Keratinocyte (primary cell): Measurements from ENCODE around the gene MUC6.

Experiments used
- CTCF ChIP-seq, 3 experiments: IDR thresholded peaks in 1 of 3; conservative IDR thresholded peaks in 1 of 3; optimal IDR thresholded peaks in 1 of 3; 2 replicates in 2 of 3; 3 replicates in 1 of 3; pipeline versions ENCODE3 to v1.5.1; 2011; ENCODE audit warnings: low read length in 3 of 3, mild to moderate bottlenecking in 3 of 3, moderate library complexity in 2 of 3, control low read depth in 1 of 3, inconsistent platforms in 1 of 3; ENCODE audit not compliant: insufficient read depth in 2 of 3; ENCODE audit errors: extremely low read depth in 1 of 3
- EZH2 ChIP-seq: IDR thresholded peaks from one replicate; pipeline ENCODE4 v1.6.1; 2012; ENCODE audit warnings: inconsistent platforms, mild to moderate bottlenecking, low read length, moderate library complexity

- no peak for TF ChIP-seq CTCF (optimal IDR thresholded peaks at IDR 0.05 in 1 of 3, IDR thresholded peaks at IDR 0.05 in 1 of 3, conservative IDR thresholded peaks at IDR 0.05 in 1 of 3; ENCODE audit: extremely low read depth in 1 of 3, insufficient read depth in 2 of 3, low read length in 3 of 3)
- no peak for TF ChIP-seq EZH2
Measured at GRCh38 chr11:1053121-1053901, 16.8 kb upstream of the MUC6 start.
